PFSK-1 (cell line): ENCODE results near the gene SCFD1.

Source experiments
- FOXP2 ChIP-seq: optimal IDR thresholded peaks from 2 replicates; pipeline ENCODE3; 2011; ENCODE audit warnings: borderline replicate concordance, control low read depth, inconsistent platforms; ENCODE audit not compliant: insufficient read depth; ENCODE audit errors: extremely low read length, extremely low read depth
- POLR2AphosphoS5 ChIP-seq: IDR thresholded peaks from 2 replicates; pipeline ENCODE4 v1.6.1; 2012; ENCODE audit warnings: low read depth, mild to moderate bottlenecking, control low read depth, low read length, moderate library complexity
- REST ChIP-seq, 2 experiments: IDR thresholded peaks; 2 replicates each; pipeline versions ENCODE4 v1.6.1 to v1.8.0; 2011 to 2012; ENCODE audit warnings: low read depth in 2 of 2, low read length in 2 of 2, control low read depth in 1 of 2, inconsistent platforms in 1 of 2, mild to moderate bottlenecking in 1 of 2, moderate library complexity in 1 of 2; ENCODE audit not compliant: insufficient read depth in 1 of 2
- SIN3A ChIP-seq: IDR thresholded peaks from 2 replicates; pipeline ENCODE4 v1.6.1; 2012; ENCODE audit warnings: mild to moderate bottlenecking, low read length, moderate library complexity, borderline replicate concordance; ENCODE audit not compliant: insufficient read depth
- TAF1 ChIP-seq: IDR thresholded peaks from 2 replicates; pipeline ENCODE4 v1.6.1; 2012; ENCODE audit warnings: low read length, control low read depth, borderline replicate concordance; ENCODE audit not compliant: insufficient read depth

SCFD1 gene

GRCh38 chr14:30630248-30630647, 8.1 kb downstream of the SCFD1 start:
- TF ChIP-seq FOXP2 (no peak), REST (IDR thresholded peaks at IDR 0.05; ENCODE audit: insufficient read depth in 1 of 2, low read depth in 2 of 2, low read length in 2 of 2) (no peak), SIN3A (no peak), POLR2AphosphoS5 (no peak), TAF1 (no peak)

- no peak for TF ChIP-seq TAF1
- no peak for TF ChIP-seq FOXP2
- TF ChIP-seq SIN3A, result no peak
- no peak for TF ChIP-seq POLR2AphosphoS5
- TF ChIP-seq REST (IDR thresholded peaks at IDR 0.05; ENCODE audit: insufficient read depth in 1 of 2, low read depth in 2 of 2, low read length in 2 of 2), result no peak
These were observed 10.6 kb downstream of the SCFD1 start for GRCh38 chr14:30632730-30633129.

GRCh38 chr14:30638926-30639325, 16.8 kb downstream of the SCFD1 start:
- no peak for TF ChIP-seq TAF1
- TF ChIP-seq POLR2AphosphoS5, result no peak
- no peak for TF ChIP-seq SIN3A
- no peak for TF ChIP-seq FOXP2
- no peak for TF ChIP-seq REST (IDR thresholded peaks at IDR 0.05; ENCODE audit: insufficient read depth in 1 of 2, low read depth in 2 of 2, low read length in 2 of 2)

- TF ChIP-seq SIN3A, result no peak
- TF ChIP-seq POLR2AphosphoS5, result no peak
- TF ChIP-seq REST (IDR thresholded peaks at IDR 0.05; ENCODE audit: insufficient read depth in 1 of 2, low read depth in 2 of 2, low read length in 2 of 2), result no peak
- TF ChIP-seq TAF1, result no peak
- TF ChIP-seq FOXP2, result no peak
These were observed 19.1 kb downstream of the SCFD1 start for GRCh38 chr14:30641207-30641606.

- TF ChIP-seq REST (IDR thresholded peaks at IDR 0.05; ENCODE audit: insufficient read depth in 1 of 2, low read depth in 2 of 2, low read length in 2 of 2) (no peak), POLR2AphosphoS5 (no peak)
These were observed 23.5 kb downstream of the SCFD1 start for GRCh38 chr14:30645600-30645999.
